ENCODE data around the gene PFDN6. TPM values are rescaled to one million over a fixed set of nuclear protein-coding genes. Genes with fewer than 3 reads are reported as not detected.

The PFDN6 gene
- total and polyA plus RNA-seq, 2 of the 13 experiments (the other 11 are each of a cell fraction or from before 2014, with no cell fraction given) = 75.5 to 87.0 TPM

- TF ChIP-seq TRAFD1 (CRISPR knock-in tag; IDR thresholded peaks at IDR 0.05; ENCODE audit: borderline replicate concordance) (no peak), ZNF329 (CRISPR knock-in tag; IDR thresholded peaks at IDR 0.05; ENCODE audit: low read depth) (0 out of 2 replicates have a peak, but pooled peaks have one; percentile 12), NFE2 (CRISPR knock-in tag; IDR thresholded peaks at IDR 0.05) (no peak; the same call in 1 of the 2 replicates), MED1 (CRISPR knock-in tag; IDR thresholded peaks at IDR 0.05) (no peak; the same call in 1 of the 2 replicates), CEBPG (CRISPR knock-in tag; IDR thresholded peaks at IDR 0.05) (no peak), PCBP1 (IDR thresholded peaks at IDR 0.05; ENCODE audit: borderline replicate concordance, low read depth, low read length) (no peak), ZNF234 (CRISPR knock-in tag; conservative IDR thresholded peaks at IDR 0.05) (no peak), ZSCAN21 (CRISPR knock-in tag; IDR thresholded peaks at IDR 0.05; ENCODE audit: borderline replicate concordance) (no peak), SRSF1 (optimal IDR thresholded peaks at IDR 0.05; ENCODE audit: low read depth, low read length) (no peak), ZNF451 (CRISPR knock-in tag; IDR thresholded peaks at IDR 0.05) (no peak), RBAK (CRISPR knock-in tag; IDR thresholded peaks at IDR 0.05) (no peak), CCDC6 (CRISPR knock-in tag; IDR thresholded peaks at IDR 0.05) (0 out of 2 replicates have a peak, but pooled peaks have one; percentile 1), ZNF891 (CRISPR knock-in tag; IDR thresholded peaks at IDR 0.05) (peak; percentile 34; the same call in 1 of the 2 replicates), TBL1XR1 (IDR thresholded peaks at IDR 0.05; ENCODE audit: borderline replicate concordance, low read length, partially characterized antibody) (no peak), PREB (CRISPR knock-in tag; IDR thresholded peaks at IDR 0.05) (no peak), ZNF142 (CRISPR knock-in tag; IDR thresholded peaks at IDR 0.05) (no peak), HDAC1 (CRISPR knock-in tag; IDR thresholded peaks at IDR 0.05) (0 out of 2 replicates have a peak, but pooled peaks have one; percentile 7), ZNF326 (CRISPR knock-in tag; IDR thresholded peaks at IDR 0.05; ENCODE audit: borderline replicate concordance) (no peak), IRF2 (CRISPR knock-in tag; IDR thresholded peaks at IDR 0.05) (no peak), ZKSCAN8 (CRISPR knock-in tag; IDR thresholded peaks at IDR 0.05; ENCODE audit: borderline replicate concordance) (peak; percentile 6; the same call in 1 of the 2 replicates), ZNF274 (CRISPR knock-in tag; IDR thresholded peaks at IDR 0.05) (no peak), MTERF4 (CRISPR knock-in tag; IDR thresholded peaks at IDR 0.05) (0 out of 2 replicates have a peak, but pooled peaks have one; percentile 3), ZSCAN20 (CRISPR knock-in tag; IDR thresholded peaks at IDR 0.05; ENCODE audit: borderline replicate concordance) (no peak)
Measured at GRCh38 chr6:33323623-33323948, 34.2 kb downstream of the PFDN6 start (continued).
